Hepatocyte (in vitro differentiated cells): ENCODE measurements around the gene XKR7. TPM values are rescaled to one million over a fixed set of nuclear protein-coding genes. Genes with fewer than 3 reads are reported as not detected.
"Not testable (repeated sequence)": the region's sequence is repeated elsewhere in the genome, so short reads cannot be mapped to it uniquely, and the experiment has no call there.

Source experiments
- DNase-seq: peaks from one replicate; pipeline ENCODE4 v3.0.0-alpha.2; 2016; ENCODE audit warnings: low spot score
- H2AFZ ChIP-seq: fragments of 200-600 bp; sonication (generic); 2 replicates; pipeline ENCODE4 v1.6.0; 2016; ENCODE audit warnings: antibody characterized with exemption, mild to moderate bottlenecking
- H3K27ac ChIP-seq: fragments of 200-600 bp; sonication (generic); 2 replicates; pipeline ENCODE4 v1.5.1; 2016; ENCODE audit warnings: mild to moderate bottlenecking
- H3K27me3 ChIP-seq: fragments of 200-600 bp; sonication (generic); 2 replicates; pipeline ENCODE4 v1.6.1; 2016
- H3K36me3 ChIP-seq: fragments of 200-600 bp; sonication (generic); replicated peaks from 2 replicates; pipeline ENCODE4 v1.5.1; 2016; ENCODE audit warnings: low read depth; ENCODE audit not compliant: insufficient read depth
- H3K4me1 ChIP-seq: fragments of 200-600 bp; sonication (generic); 2 replicates; pipeline ENCODE4 v1.5.1; 2016; ENCODE audit warnings: mild to moderate bottlenecking, moderate library complexity; ENCODE audit not compliant: insufficient read depth
- H3K4me2 ChIP-seq: fragments of 200-600 bp; sonication (generic); 2 replicates; pipeline ENCODE4 v1.6.0; 2016
- H3K4me3 ChIP-seq: fragments of 200-600 bp; sonication (generic); 2 replicates; pipeline ENCODE4 v1.5.1; 2016; ENCODE audit warnings: mild to moderate bottlenecking
- H3K79me2 ChIP-seq: fragments of 200-600 bp; sonication (generic); 2 replicates; pipeline ENCODE4 v1.6.0; 2017; ENCODE audit warnings: mild to moderate bottlenecking
- H3K9me2 ChIP-seq: fragments of 200-600 bp; sonication (generic); replicated peaks from 2 replicates; pipeline ENCODE4 v1.6.0; 2017; ENCODE audit warnings: mild to moderate bottlenecking; ENCODE audit not compliant: insufficient read depth
- H3K9me3 ChIP-seq: fragments of 200-600 bp; sonication (generic); 2 replicates; pipeline ENCODE4 v1.5.1; 2016; ENCODE audit warnings: low read depth, mild to moderate bottlenecking
- H4K20me1 ChIP-seq: fragments of 200-600 bp; sonication (generic); 2 replicates; pipeline ENCODE4 v1.6.0; 2016; ENCODE audit warnings: mild to moderate bottlenecking; ENCODE audit not compliant: insufficient read depth, poor library complexity, severe bottlenecking
- EZH2 ChIP-seq: fragments of 200-600 bp; sonication (generic); IDR thresholded peaks from 2 replicates; pipeline ENCODE4 v1.6.1; 2016; ENCODE audit warnings: antibody characterized with exemption, mild to moderate bottlenecking, borderline replicate concordance
- EZH2phosphoT487 ChIP-seq: fragments of 200-600 bp; sonication (generic); IDR thresholded peaks from one replicate; pipeline ENCODE4 v1.6.1; 2018; ENCODE audit warnings: antibody characterized with exemption, mild to moderate bottlenecking, low read depth, moderate library complexity; ENCODE audit not compliant: unreplicated experiment, severe bottlenecking
- WGBS: methylation state at CpG from one replicate; pipeline ENCODE4 v1.1.6; 2016; ENCODE audit warnings: low lambda C conversion rate; ENCODE audit errors: missing lambda C conversion rate; 5-methylcytosine and 5-hydroxymethylcytosine counted together
- polyA plus RNA-seq: library from polyadenylated mRNA; unstranded; fragments of >200 nt; fragmentation: Nextera tagmentation; extraction: Ambion mirVana; gene quantifications from 2 replicates; pipeline ENCODE4 v1.2.1, GENCODE V29; 2016
- total RNA-seq: library from RNA; depleted of rRNA; stranded (reverse); fragments of >200 nt; gene quantifications from 2 replicates; pipeline ENCODE4 v1.2.3, GENCODE V29; 2014
- TF ChIP-seq, protein P1 (sequence below): fragments of 200-600 bp; sonication (generic); IDR thresholded peaks from 2 replicates; pipeline ENCODE4 v1.5.1; 2016; ENCODE audit warnings: antibody characterized with exemption, mild to moderate bottlenecking; ENCODE audit not compliant: poor library complexity

The XKR7 gene
- total and polyA plus RNA-seq, 2 experiments from 2014 or later = 0.37 TPM; not detected in 1

- Histone ChIP-seq H3K27ac (no peak overlapping the region), H3K36me3 (no peaks in the 10 kb centered on the region), H3K4me1 (no peaks in the 10 kb centered on the region), H4K20me1 (no peaks in the 10 kb centered on the region), H3K4me2 (no peak overlapping the region), H3K9me2 (no peaks in the 10 kb centered on the region), H3K4me3 (no peak overlapping the region), H3K27me3 (no peaks in the 10 kb centered on the region), H3K79me2 (no peaks in the 10 kb centered on the region), H3K9me3 (no peaks in the 10 kb centered on the region), H2AFZ (no peak overlapping the region)
- TF ChIP-seq EZH2phosphoT487 = no peak
- TF ChIP-seq, protein P1, sequence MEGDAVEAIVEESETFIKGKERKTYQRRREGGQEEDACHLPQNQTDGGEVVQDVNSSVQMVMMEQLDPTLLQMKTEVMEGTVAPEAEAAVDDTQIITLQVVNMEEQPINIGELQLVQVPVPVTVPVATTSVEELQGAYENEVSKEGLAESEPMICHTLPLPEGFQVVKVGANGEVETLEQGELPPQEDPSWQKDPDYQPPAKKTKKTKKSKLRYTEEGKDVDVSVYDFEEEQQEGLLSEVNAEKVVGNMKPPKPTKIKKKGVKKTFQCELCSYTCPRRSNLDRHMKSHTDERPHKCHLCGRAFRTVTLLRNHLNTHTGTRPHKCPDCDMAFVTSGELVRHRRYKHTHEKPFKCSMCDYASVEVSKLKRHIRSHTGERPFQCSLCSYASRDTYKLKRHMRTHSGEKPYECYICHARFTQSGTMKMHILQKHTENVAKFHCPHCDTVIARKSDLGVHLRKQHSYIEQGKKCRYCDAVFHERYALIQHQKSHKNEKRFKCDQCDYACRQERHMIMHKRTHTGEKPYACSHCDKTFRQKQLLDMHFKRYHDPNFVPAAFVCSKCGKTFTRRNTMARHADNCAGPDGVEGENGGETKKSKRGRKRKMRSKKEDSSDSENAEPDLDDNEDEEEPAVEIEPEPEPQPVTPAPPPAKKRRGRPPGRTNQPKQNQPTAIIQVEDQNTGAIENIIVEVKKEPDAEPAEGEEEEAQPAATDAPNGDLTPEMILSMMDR = no peak
- no peak for TF ChIP-seq EZH2
- no peak for DNase-seq
- 83% methylated on average over 2 of the region's 2 CpGs for WGBS
Measured at GRCh38 chr20:31926493-31926892, 41.5 kb upstream of the XKR7 start.

GRCh38 chr20:31927627-31928159 is 40.3 kb upstream of the XKR7 start:
- Histone ChIP-seq H2AFZ (no peak overlapping the region), H4K20me1 (no peaks in the 10 kb centered on the region), H3K4me3 (no peak overlapping the region), H3K79me2 (no peaks in the 10 kb centered on the region), H3K27ac (no peak overlapping the region), H3K36me3 (no peaks in the 10 kb centered on the region), H3K4me2 (no peak overlapping the region), H3K9me2 (no peaks in the 10 kb centered on the region), H3K4me1 (no peaks in the 10 kb centered on the region), H3K27me3 (no peaks in the 10 kb centered on the region), H3K9me3 (no peaks in the 10 kb centered on the region)
- DNase-seq = no peak
- TF ChIP-seq EZH2phosphoT487 (no peak), EZH2 (no peak)
- TF ChIP-seq, protein P1 = no peak
- 90% methylated on average over 8 of the region's 8 CpGs for WGBS

GRCh38 chr20:31929631-31930030 is 38.3 kb upstream of the XKR7 start:
- not testable (repeated sequence) for H3K9me2 ChIP-seq, H3K27me3 ChIP-seq, H4K20me1 ChIP-seq, H3K36me3 ChIP-seq, H3K4me1 ChIP-seq, H3K4me3 ChIP-seq, DNase-seq, H3K27ac ChIP-seq, H3K79me2 ChIP-seq, H3K9me3 ChIP-seq, H3K4me2 ChIP-seq, H2AFZ ChIP-seq
- 53% methylated on average over 4 of the region's 4 CpGs for WGBS

- no peaks in the 10 kb centered on the region for H3K4me1 ChIP-seq
- TF ChIP-seq EZH2 (no peak), EZH2phosphoT487 (no peak)
- TF ChIP-seq, protein P1 = no peak
- 67% methylated on average over 5 of the region's 5 CpGs for WGBS
- H3K4me3 ChIP-seq = no peak overlapping the region
- no peaks in the 10 kb centered on the region for H3K27me3 ChIP-seq
- no peaks in the 10 kb centered on the region for H3K9me2 ChIP-seq
- H2AFZ ChIP-seq = no peak overlapping the region
- H3K27ac ChIP-seq = no peak overlapping the region
- H3K79me2 ChIP-seq = no peaks in the 10 kb centered on the region
- H3K9me3 ChIP-seq = no peaks in the 10 kb centered on the region
- H3K36me3 ChIP-seq = no peaks in the 10 kb centered on the region
- H3K4me2 ChIP-seq = no peak overlapping the region
- DNase-seq = no peak
- H4K20me1 ChIP-seq = no peaks in the 10 kb centered on the region
Measured at GRCh38 chr20:31930779-31931178, 37.2 kb upstream of the XKR7 start.
